GM12801 (cell line): ENCODE measurements around the gene MACROD1.

Experiments used
- TF ChIP-seq, protein P1 (sequence below): IDR thresholded peaks from one replicate; pipeline ENCODE4 v1.5.1; 2011; ENCODE audit warnings: control low read depth; ENCODE audit not compliant: insufficient read length; ENCODE audit errors: extremely low read depth

MACROD1 gene

GRCh38 chr11:64135711-64136110 lies 30.2 kb downstream of the MACROD1 start:
- TF ChIP-seq, protein P1, sequence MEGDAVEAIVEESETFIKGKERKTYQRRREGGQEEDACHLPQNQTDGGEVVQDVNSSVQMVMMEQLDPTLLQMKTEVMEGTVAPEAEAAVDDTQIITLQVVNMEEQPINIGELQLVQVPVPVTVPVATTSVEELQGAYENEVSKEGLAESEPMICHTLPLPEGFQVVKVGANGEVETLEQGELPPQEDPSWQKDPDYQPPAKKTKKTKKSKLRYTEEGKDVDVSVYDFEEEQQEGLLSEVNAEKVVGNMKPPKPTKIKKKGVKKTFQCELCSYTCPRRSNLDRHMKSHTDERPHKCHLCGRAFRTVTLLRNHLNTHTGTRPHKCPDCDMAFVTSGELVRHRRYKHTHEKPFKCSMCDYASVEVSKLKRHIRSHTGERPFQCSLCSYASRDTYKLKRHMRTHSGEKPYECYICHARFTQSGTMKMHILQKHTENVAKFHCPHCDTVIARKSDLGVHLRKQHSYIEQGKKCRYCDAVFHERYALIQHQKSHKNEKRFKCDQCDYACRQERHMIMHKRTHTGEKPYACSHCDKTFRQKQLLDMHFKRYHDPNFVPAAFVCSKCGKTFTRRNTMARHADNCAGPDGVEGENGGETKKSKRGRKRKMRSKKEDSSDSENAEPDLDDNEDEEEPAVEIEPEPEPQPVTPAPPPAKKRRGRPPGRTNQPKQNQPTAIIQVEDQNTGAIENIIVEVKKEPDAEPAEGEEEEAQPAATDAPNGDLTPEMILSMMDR = no peak

DNA sequence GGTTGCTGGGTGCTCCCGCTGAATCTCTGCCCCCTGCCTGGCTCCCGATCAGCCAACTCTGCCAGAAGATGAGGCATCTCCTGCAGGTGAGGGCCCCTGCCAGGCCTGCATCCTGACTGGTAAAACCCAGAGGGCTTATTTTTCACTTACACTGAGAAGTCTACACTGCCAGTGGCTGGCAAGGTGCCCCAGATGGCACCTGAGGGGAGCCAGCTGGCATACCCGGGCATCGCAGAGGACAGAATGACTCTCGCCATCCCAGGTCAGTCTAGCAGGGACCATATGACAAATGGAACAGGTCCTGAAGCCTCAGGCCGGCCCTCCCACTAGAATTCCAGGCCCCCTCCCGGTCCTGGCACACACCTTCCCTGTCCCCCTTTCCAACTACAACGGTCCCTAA lies 30.9 kb downstream of the MACROD1 start:
- TF ChIP-seq, protein P1 = no peak

- TF ChIP-seq, protein P1 = no peak
Measured at GRCh38 chr11:64132982-64133705, 32.8 kb downstream of the MACROD1 start.

- TF ChIP-seq, protein P1 = no peak
Measured at GRCh38 chr11:64132191-64132771, 33.6 kb downstream of the MACROD1 start.

DNA sequence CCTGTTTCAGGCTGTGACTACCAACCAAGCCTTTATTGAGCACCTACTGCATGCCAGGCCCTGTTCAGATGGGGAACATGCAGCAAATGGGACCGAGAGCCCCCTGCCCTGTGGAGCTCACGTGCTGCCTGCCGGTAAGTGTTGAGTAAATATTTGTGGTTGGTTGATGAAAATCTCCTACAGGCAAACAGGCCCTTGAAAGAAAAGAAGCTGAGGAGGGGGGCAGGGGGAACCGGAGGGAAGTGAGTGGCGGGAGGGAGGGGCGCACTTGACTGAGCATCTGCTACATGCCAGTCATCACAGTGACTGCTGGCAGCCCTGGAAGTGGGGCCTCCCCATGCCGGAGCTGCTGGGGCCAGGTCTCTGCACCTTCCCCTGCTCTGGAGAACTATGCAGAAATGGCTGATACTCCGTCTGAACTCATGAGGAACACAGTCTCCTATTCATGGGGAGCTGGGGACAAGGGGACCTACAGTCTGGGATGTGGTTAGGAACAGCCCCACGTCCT lies 34.2 kb downstream of the MACROD1 start:
- TF ChIP-seq, protein P1 = no peak

- TF ChIP-seq, protein P1 = no peak
Measured at GRCh38 chr11:64130618-64131017, 35.3 kb downstream of the MACROD1 start.

DNA sequence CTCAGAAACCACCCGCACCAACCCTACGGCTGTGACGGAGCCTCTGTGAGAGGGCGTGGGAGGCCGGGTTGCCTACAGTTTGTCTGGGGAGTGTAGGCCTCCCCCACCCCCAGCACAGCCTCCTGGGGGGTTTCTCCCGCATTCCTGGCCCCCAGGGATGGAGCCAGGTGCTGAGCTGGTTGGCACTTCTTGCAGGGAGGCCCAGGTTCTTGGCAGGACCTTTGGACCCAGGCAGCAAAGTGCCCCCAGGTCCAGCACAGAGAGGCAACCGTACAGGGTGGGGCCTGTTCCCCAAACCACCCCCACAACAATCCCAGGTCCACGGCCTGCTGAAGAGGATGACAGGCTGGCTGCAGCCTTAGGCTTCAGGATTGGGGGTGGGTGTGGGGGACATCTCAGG lies 36.5 kb downstream of the MACROD1 start:
- TF ChIP-seq, protein P1 = no peak
